ES-I3 (cell line): Measurements from ENCODE around the gene CHST12.
"Not testable (repeated sequence)": the region's sequence is repeated elsewhere in the genome, so short reads cannot be mapped to it uniquely, and the experiment has no call there.

Source experiments
- H3K36me3 ChIP-seq: 2 replicates; pipeline ENCODE4 v1.6.1; 2013; ENCODE audit warnings: mild to moderate bottlenecking, low read length, control low read depth, moderate library complexity; ENCODE audit not compliant: insufficient read depth
- H3K4me1 ChIP-seq: 2 replicates; pipeline ENCODE4 v1.6.1; 2013; ENCODE audit warnings: mild to moderate bottlenecking, control low read depth, low read length; ENCODE audit not compliant: insufficient read depth
- H3K9ac ChIP-seq: 2 replicates; pipeline ENCODE4 v1.6.1; 2013; ENCODE audit warnings: low read depth, mild to moderate bottlenecking, low read length, moderate library complexity
- H3K9me3 ChIP-seq: 2 replicates; pipeline ENCODE4 v1.6.1; 2013; ENCODE audit warnings: mild to moderate bottlenecking, low read length, moderate library complexity; ENCODE audit not compliant: control insufficient read depth, insufficient read depth

The CHST12 gene

GRCh38 chr7:2384354-2385243 lies 18.8 kb upstream of the CHST12 start:
- Histone ChIP-seq H3K9ac (no peak overlapping the region), H3K9me3 (no peaks in the 10 kb centered on the region), H3K36me3 (peaks cover 7% of the 10 kb centered on the region), H3K4me1 (no peaks in the 10 kb centered on the region; the same call in 1 of the 2 replicates)

DNA sequence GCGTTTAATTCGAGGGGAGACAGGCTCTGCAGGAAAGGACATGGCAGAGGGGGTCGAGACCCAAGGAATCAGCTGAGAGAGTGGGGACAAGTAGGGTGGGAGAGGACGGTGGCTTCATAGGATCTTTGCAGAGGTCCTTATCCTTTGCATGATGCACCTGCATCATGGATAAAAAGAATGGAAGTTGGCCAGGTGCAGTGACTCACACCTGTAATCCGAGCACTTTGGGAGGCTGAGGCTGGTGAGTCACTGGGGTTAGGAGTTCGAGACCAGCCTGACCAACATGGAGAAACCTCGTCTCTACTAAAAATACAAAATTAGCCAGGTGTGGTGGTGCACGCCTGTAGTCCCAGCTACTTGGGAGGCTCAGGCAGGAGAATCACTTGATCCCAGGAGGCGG lies 17.3 kb upstream of the CHST12 start:
- not testable (repeated sequence) for H3K36me3 ChIP-seq, H3K4me1 ChIP-seq, H3K9me3 ChIP-seq, H3K9ac ChIP-seq

- H3K9ac ChIP-seq: no peak overlapping the region
- no peaks in the 10 kb centered on the region for H3K9me3 ChIP-seq
- H3K36me3 ChIP-seq: peaks cover under 1% of the 10 kb centered on the region; the same call in 1 of the 2 replicates
- H3K4me1 ChIP-seq: peaks cover 7% of the 10 kb centered on the region; the same call in 1 of the 2 replicates
Observed at GRCh38 chr7:2386964-2387669, 16.3 kb upstream of the CHST12 start.

DNA sequence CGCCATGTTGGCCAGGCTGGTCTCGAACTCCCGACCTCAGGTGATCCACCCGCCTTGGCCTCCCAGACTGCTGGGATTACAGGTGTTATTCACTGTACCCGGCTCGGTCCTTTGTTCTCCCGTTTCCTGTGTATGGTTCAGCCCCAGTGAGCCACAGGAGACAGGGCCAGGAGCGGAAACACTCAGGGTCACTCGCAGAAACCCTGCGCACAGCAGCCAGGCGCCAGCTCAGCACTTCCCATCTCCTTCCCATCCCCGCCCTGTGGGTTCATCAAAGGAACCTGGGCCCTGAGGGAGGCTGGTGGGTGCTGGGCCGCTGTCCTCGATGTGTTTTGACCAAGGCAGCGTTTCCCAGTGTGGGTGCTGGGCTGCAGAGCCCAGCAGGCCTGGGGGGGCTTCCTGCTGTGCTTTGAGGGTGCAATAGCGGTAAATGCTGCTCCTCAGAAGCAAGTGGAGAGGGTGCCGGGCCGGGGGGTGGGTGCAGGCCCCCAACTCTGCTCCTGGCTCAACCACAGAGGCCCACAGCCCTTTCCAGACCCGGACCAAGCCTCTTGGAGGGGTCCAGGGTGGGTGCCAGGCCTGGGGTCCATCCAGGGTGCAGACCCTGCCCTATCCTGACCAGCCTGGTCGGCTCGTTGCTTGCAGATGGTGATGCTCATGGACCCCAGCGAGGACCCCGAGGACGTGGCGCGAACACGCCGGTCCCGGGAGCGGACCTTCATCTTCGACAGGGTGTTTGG lies 15.3 kb upstream of the CHST12 start:
- H3K36me3 ChIP-seq: no peaks in the 10 kb centered on the region
- peaks cover 7% of the 10 kb centered on the region; the same call in 1 of the 2 replicates for H3K4me1 ChIP-seq
- H3K9ac ChIP-seq: no peak overlapping the region
- H3K9me3 ChIP-seq: no peaks in the 10 kb centered on the region

DNA sequence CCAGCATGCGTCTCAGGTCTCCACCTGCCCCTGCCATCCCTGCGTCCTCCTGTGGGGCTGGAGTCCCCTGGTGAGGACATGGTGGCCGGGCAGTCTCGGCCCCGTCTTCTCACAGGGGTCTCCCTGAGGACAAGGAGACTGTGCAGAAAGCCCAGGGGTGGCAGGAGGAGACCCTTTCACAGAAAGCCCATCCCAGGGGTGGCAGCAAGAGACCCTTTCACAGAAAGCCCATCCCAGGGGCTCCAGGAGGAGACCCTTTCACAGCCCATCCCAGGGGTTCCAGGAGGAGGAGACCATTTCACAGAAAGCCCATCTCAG lies 14.8 kb upstream of the CHST12 start:
- H3K36me3 ChIP-seq: no peaks in the 10 kb centered on the region
- H3K9me3 ChIP-seq: no peaks in the 10 kb centered on the region
- peaks cover 7% of the 10 kb centered on the region; the same call in 1 of the 2 replicates for H3K4me1 ChIP-seq
- H3K9ac ChIP-seq: no peak overlapping the region

GRCh38 chr7:2390020-2390816 lies 13.2 kb upstream of the CHST12 start:
- not testable (repeated sequence) for H3K9me3 ChIP-seq, H3K9ac ChIP-seq, H3K36me3 ChIP-seq, H3K4me1 ChIP-seq

- Histone ChIP-seq H3K9ac (no peak overlapping the region), H3K4me1 (peaks cover 7% of the 10 kb centered on the region; the same call in 1 of the 2 replicates), H3K36me3 (no peaks in the 10 kb centered on the region), H3K9me3 (no peaks in the 10 kb centered on the region)
Observed at GRCh38 chr7:2393706-2394105, 9.7 kb upstream of the CHST12 start.

DNA sequence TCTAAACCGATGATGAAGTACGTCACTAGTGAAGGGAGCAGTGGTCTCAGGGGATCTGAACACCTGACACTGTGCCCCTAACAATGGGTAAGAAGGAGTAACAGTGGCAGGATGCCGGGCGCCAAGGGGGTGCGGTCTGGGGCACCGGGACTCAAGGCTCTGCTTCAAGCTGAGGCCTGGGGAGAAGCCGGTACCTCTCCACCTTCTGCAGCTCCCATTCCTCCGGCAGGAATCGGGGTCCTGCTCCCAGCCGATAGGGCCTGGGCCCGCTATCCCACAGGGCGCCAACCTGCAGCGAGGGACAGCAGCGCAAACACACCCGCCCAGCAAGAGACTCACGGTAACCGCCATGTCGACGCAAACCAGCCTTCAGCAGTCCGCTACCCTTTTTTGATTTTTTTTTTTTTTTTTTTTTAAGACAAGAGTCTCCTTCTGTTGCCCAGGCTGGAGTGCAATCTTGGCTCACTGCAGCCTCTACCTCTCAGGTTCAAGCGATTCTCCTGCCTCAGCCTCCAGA lies 8.8 kb upstream of the CHST12 start:
- no peak overlapping the region for H3K9ac ChIP-seq
- peaks cover 9% of the 10 kb centered on the region; the same call in 1 of the 2 replicates for H3K4me1 ChIP-seq
- H3K9me3 ChIP-seq: no peaks in the 10 kb centered on the region
- no peaks in the 10 kb centered on the region for H3K36me3 ChIP-seq

DNA sequence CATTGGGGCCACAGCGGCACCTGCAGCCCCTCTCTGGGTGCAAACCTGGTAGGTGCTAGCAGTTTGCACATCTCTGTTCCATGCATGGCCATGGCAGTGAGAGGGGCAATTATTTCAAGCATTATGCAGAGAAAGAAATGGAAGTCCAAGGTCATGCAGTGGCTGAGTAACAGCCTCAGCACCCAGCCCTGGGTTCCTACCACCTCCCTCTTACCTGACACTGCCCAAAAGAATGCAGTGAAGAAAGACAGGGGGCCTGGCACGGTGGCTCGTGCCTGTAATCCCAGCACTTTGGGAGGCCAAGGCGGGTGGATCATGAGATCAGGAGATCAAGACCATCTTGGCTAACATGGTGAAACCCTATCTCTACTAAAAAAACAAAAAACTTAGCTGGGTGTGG lies 4.9 kb upstream of the CHST12 start:
- H3K9me3 ChIP-seq: no peaks in the 10 kb centered on the region
- H3K9ac ChIP-seq: no peak overlapping the region
- no peaks in the 10 kb centered on the region for H3K36me3 ChIP-seq
- peaks cover 10% of the 10 kb centered on the region for H3K4me1 ChIP-seq

- Histone ChIP-seq H3K9me3 (no peaks in the 10 kb centered on the region), H3K36me3 (no peaks in the 10 kb centered on the region), H3K9ac (no peak overlapping the region), H3K4me1 (peaks cover 10% of the 10 kb centered on the region)
Observed at GRCh38 chr7:2399848-2400587, 3.4 kb upstream of the CHST12 start.

DNA sequence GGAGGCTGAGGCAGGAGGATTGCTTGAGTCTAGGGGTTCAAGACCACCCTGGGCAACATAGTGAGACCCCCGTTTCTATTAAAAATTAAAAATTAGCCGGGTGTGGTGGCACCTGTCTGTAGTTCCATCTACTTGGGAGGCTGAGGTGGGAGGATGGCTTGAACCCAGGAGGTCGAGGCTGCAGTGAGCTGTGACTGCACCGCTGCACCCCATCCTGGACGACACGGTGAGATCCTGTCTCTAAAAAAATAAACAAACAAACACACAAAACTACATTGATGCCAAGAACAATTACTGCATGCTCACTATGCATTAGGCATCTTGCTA lies 761 bp upstream of the CHST12 start:
- peaks cover 10% of the 10 kb centered on the region for H3K4me1 ChIP-seq
- peak overlapping the region; percentile 75; the same call in 1 of the 2 replicates for H3K9ac ChIP-seq
- no peaks in the 10 kb centered on the region for H3K36me3 ChIP-seq
- H3K9me3 ChIP-seq: no peaks in the 10 kb centered on the region

DNA sequence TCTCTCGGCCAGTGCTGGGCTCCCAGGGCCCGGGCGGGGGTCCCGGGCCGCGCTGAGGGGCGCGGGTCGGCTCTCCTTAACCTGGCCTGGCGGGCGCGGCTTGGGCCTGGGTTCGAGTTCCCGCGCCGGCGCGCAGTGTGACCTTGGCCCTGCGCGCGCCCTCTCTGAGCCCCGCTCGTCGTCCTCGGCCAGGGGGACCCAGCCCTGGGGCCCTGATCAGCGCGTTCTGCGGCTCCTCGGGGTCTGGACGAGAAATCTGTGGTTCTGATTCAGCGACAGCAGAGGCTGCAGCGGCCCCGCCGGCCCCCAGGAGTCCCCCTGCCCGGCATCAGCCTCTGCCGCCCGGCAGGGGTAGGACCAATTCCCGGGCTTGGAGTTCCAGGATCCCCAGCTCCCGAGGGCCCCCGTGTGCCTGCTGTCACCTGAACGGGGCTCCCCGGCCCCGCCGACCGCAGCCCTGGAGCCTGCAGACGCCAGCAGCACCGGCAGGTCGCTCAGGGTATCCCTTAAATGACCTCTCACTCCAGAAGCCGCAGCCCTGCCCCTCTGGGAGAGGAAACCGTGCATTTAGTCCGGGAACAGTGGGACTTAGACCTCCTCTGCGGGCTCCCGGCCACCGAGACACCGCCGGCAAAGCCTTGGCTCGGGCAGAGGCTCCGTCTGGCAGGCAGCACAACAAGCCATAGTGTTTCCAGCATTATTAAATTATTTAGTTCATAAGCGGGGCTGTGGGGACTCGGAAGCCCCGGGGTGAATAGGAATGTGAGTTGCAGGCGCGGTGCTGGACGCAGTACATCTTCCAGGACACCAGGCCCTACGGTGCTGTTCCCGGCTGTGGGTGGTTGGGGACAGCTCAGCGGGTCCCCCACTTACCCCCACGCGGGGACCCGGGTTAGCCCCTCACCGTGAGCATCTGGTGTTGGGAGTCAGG lies 572 bp downstream of the CHST12 start:
- Histone ChIP-seq H3K36me3 (no peaks in the 10 kb centered on the region), H3K4me1 (peaks cover 10% of the 10 kb centered on the region)

More for the DNA sequence above, 572 bp downstream of the CHST12 start:
- no peaks in the 10 kb centered on the region for H3K9me3 ChIP-seq
- peak overlapping the region; percentile 92 for H3K9ac ChIP-seq
